GM19467 (cell line): ENCODE results near the gene ABCC5.
"Not testable (repeated sequence)": the region's sequence is repeated elsewhere in the genome, so short reads cannot be mapped to it uniquely, and the experiment has no call there.

ENCODE experiments used
- ATAC-seq: cut with Tn5 transposase; IDR thresholded peaks from one replicate; pipeline ENCODE4 v1.9.1; 2021; ENCODE audit warnings: mild to moderate bottlenecking, moderate library complexity; ENCODE audit not compliant: unreplicated experiment

ABCC5 gene

GRCh38 chr3:183896610-183897009 lies 121.1 kb downstream of the ABCC5 start:
- ATAC-seq, result no peak

- no peak for ATAC-seq
Measured at GRCh38 chr3:183896184-183896583, 121.5 kb downstream of the ABCC5 start.

GRCh38 chr3:183895774-183896173 lies 121.9 kb downstream of the ABCC5 start:
- ATAC-seq, result no peak

- no peak for ATAC-seq
Measured at GRCh38 chr3:183895296-183895695, 122.4 kb downstream of the ABCC5 start.

- ATAC-seq, result no peak
Measured at GRCh38 chr3:183892610-183893214, 125.0 kb downstream of the ABCC5 start.

- no peak for ATAC-seq
Measured at GRCh38 chr3:183885766-183886165, 131.9 kb downstream of the ABCC5 start.

GRCh38 chr3:183884427-183885296 lies 133.0 kb downstream of the ABCC5 start, which contains the start of gene PARL:
PARL (minus strand) TSS chr3:183884880; CDS start chr3:183884846, 34 bp downstream.
- ATAC-seq, result peak; percentile 100

- ATAC-seq, result no peak
Measured at GRCh38 chr3:183884097-183884426, 133.6 kb downstream of the ABCC5 start.

GRCh38 chr3:183883291-183884096 lies 134.2 kb downstream of the ABCC5 start:
- no peak for ATAC-seq

- no peak for ATAC-seq
Measured at GRCh38 chr3:183880121-183880520, 137.6 kb downstream of the ABCC5 start.

- ATAC-seq, result no peak
Measured at GRCh38 chr3:183879243-183879642, 138.4 kb downstream of the ABCC5 start.

GRCh38 chr3:183878071-183878470 lies 139.6 kb downstream of the ABCC5 start:
- no peak for ATAC-seq

GRCh38 chr3:183877227-183877626 lies 140.5 kb downstream of the ABCC5 start:
- not testable (repeated sequence) for ATAC-seq

GRCh38 chr3:183875411-183875810 lies 142.3 kb downstream of the ABCC5 start:
- ATAC-seq, result no peak

- no peak for ATAC-seq
Measured at GRCh38 chr3:183873914-183874313, 143.8 kb downstream of the ABCC5 start.

GRCh38 chr3:183871541-183871940 lies 146.1 kb downstream of the ABCC5 start:
- no peak for ATAC-seq

GRCh38 chr3:183870563-183870962 lies 147.1 kb downstream of the ABCC5 start:
- no peak for ATAC-seq
